ENCODE measurements around the gene RAPH1. TPM values are rescaled to one million over a fixed set of nuclear protein-coding genes. Genes with fewer than 3 reads are reported as not detected.
"Not testable (repeated sequence)": the region's sequence is repeated elsewhere in the genome, so short reads cannot be mapped to it uniquely, and the experiment has no call there.

Gene RAPH1
- total RNA-seq, 1 donor from 2014 or later, result 25.7 TPM

- Mint-ChIP-seq H3K27me3 (ENCODE audit: low read depth) (no peaks in the 10 kb centered on the region), H3K4me1 (no peaks in the 10 kb centered on the region), H3K36me3 (ENCODE audit: low read depth) (no peaks in the 10 kb centered on the region), H3K4me3 (no peak overlapping the region), H3K27ac (ENCODE audit: unreplicated experiment) (no peak overlapping the region), H3K9me3 (no peaks in the 10 kb centered on the region)
- no peak for DNase-seq (ENCODE audit: low read depth, low spot score)
- no peak for TF ChIP-seq CTCF (conservative IDR thresholded peaks at IDR 0.05)
Observed at GRCh38 chr2:203548887-203549286, 13.8 kb upstream of the RAPH1 start.

GRCh38 chr2:203547356-203547755, 12.3 kb upstream of the RAPH1 start:
- no peak for TF ChIP-seq CTCF (conservative IDR thresholded peaks at IDR 0.05)
- no peaks in the 10 kb centered on the region for H3K36me3 Mint-ChIP-seq (ENCODE audit: low read depth)
- H3K27ac Mint-ChIP-seq (ENCODE audit: unreplicated experiment), result no peak overlapping the region
- no peaks in the 10 kb centered on the region for H3K4me1 Mint-ChIP-seq
- H3K4me3 Mint-ChIP-seq, result no peak overlapping the region
- DNase-seq (ENCODE audit: low read depth, low spot score), result no peak
- no peaks in the 10 kb centered on the region for H3K27me3 Mint-ChIP-seq (ENCODE audit: low read depth)
- H3K9me3 Mint-ChIP-seq, result no peaks in the 10 kb centered on the region

- no peak overlapping the region for H3K4me3 Mint-ChIP-seq
Observed at GRCh38 chr2:203544402-203544801, 9.3 kb upstream of the RAPH1 start.

GRCh38 chr2:203543898-203544328, 8.8 kb upstream of the RAPH1 start:
- DNase-seq (ENCODE audit: low read depth, low spot score), result no peak
- H3K36me3 Mint-ChIP-seq (ENCODE audit: low read depth), result no peaks in the 10 kb centered on the region
- H3K4me3 Mint-ChIP-seq, result no peak overlapping the region

More at GRCh38 chr2:203544402-203544801, 9.3 kb upstream of the RAPH1 start:
- Mint-ChIP-seq H3K9me3 (no peaks in the 10 kb centered on the region), H3K27me3 (ENCODE audit: low read depth) (no peaks in the 10 kb centered on the region), H3K4me1 (no peaks in the 10 kb centered on the region), H3K36me3 (ENCODE audit: low read depth) (no peaks in the 10 kb centered on the region), H3K27ac (ENCODE audit: unreplicated experiment) (no peak overlapping the region)
- no peak for TF ChIP-seq CTCF (conservative IDR thresholded peaks at IDR 0.05)
- no peak for DNase-seq (ENCODE audit: low read depth, low spot score)

GRCh38 chr2:203540598-203540997, 5.5 kb upstream of the RAPH1 start:
- H3K4me3 Mint-ChIP-seq; H3K27me3 Mint-ChIP-seq (ENCODE audit: low read depth); DNase-seq (ENCODE audit: low read depth, low spot score); H3K27ac Mint-ChIP-seq (ENCODE audit: unreplicated experiment); H3K36me3 Mint-ChIP-seq (ENCODE audit: low read depth); H3K4me1 Mint-ChIP-seq; H3K9me3 Mint-ChIP-seq: not testable (repeated sequence)

More at GRCh38 chr2:203543898-203544328, 8.8 kb upstream of the RAPH1 start:
- Mint-ChIP-seq H3K27ac (ENCODE audit: unreplicated experiment) (no peak overlapping the region), H3K4me1 (no peaks in the 10 kb centered on the region), H3K27me3 (ENCODE audit: low read depth) (no peaks in the 10 kb centered on the region), H3K9me3 (no peaks in the 10 kb centered on the region)
- no peak for TF ChIP-seq CTCF (conservative IDR thresholded peaks at IDR 0.05)

- not testable (repeated sequence) for H3K36me3 Mint-ChIP-seq (ENCODE audit: low read depth); H3K27me3 Mint-ChIP-seq (ENCODE audit: low read depth); H3K9me3 Mint-ChIP-seq; DNase-seq (ENCODE audit: low read depth, low spot score); H3K27ac Mint-ChIP-seq (ENCODE audit: unreplicated experiment)
- peaks cover 22% of the 10 kb centered on the region for H3K4me1 Mint-ChIP-seq
- H3K4me3 Mint-ChIP-seq, result peak overlapping the region; percentile 9
Observed at GRCh38 chr2:203538237-203538636, 3.1 kb upstream of the RAPH1 start.

GRCh38 chr2:203536586-203536951, 1.5 kb upstream of the RAPH1 start:
- Mint-ChIP-seq H3K4me1 (peaks cover 35% of the 10 kb centered on the region), H3K4me3 (peak overlapping the region; percentile 99)
- not testable (repeated sequence) for H3K36me3 Mint-ChIP-seq (ENCODE audit: low read depth); DNase-seq (ENCODE audit: low read depth, low spot score); H3K27me3 Mint-ChIP-seq (ENCODE audit: low read depth); H3K27ac Mint-ChIP-seq (ENCODE audit: unreplicated experiment); H3K9me3 Mint-ChIP-seq
